HUES6 (cell line): ENCODE measurements around the gene ZPR1.

Experiments
- H3K27ac ChIP-seq: 2 replicates; pipeline ENCODE4 v1.7.0; 2013; ENCODE audit warnings: low read depth, mild to moderate bottlenecking, low read length, inconsistent platforms
- H3K27me3 ChIP-seq: 2 replicates; pipeline ENCODE4 v1.6.1; 2013; ENCODE audit warnings: low read length; ENCODE audit not compliant: control insufficient read depth, insufficient read depth
- H3K36me3 ChIP-seq: 2 replicates; pipeline ENCODE4 v1.6.1; 2013; ENCODE audit warnings: low read length; ENCODE audit not compliant: control insufficient read depth, insufficient read depth
- H3K4me1 ChIP-seq: 2 replicates; pipeline ENCODE4 v1.6.1; 2013; ENCODE audit warnings: low read length; ENCODE audit not compliant: control insufficient read depth, insufficient read depth
- H3K4me3 ChIP-seq: 2 replicates; pipeline ENCODE4 v1.5.1; 2013; ENCODE audit warnings: low read depth, low read length
- H3K9ac ChIP-seq: one replicate; pipeline ENCODE4 v1.6.1; 2013; ENCODE audit warnings: mild to moderate bottlenecking, low read length
- H3K9me3 ChIP-seq: 2 replicates; pipeline ENCODE4 v1.6.1; 2013; ENCODE audit warnings: low read depth, low read length; ENCODE audit not compliant: control insufficient read depth, insufficient read depth

ZPR1 gene

DNA sequence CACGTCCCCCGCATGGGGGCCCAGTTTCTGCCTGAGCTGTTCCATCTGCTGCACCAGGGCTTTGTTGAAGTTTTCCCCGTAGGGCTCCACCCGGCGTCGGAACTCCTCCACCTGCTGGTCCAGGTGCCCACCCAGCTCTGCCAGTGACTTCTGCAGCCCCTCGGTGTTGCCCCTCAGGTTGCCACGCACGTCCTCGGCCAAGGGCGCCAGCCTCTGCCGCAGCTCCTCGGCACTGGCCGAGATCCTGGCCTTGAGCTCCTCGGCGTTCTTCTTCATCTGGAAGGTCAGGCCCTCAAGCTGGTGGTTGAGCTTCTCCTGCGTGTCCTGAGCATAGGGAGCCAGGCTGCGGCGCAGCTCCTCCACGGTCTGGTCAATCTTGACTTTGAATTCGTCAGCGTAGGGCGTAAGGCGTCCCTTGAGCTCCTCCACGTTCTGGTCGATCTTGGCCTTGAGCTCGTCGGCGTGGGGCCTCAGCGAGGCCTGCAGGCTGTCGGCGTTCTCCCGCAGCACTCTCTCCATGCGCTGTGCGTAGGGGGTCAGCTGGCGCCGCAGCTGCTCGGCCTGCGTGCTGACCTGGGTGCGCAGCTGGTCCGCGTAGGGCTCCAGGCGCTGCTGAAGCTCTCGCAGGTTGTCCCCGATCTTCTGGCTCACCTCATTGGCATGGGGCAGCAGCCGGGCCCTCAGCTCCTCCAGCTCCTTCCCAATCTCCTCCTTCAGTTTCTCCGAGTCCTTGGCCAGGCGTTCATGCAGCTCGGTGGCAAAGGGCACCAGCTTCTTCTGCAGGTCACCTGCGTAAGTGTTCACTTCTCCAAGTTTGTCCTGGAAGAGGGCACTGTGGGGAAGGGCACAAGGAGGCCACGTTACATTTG lies 33.5 kb upstream of the ZPR1 start:
- no peaks in the 10 kb centered on the region for H3K9me3 ChIP-seq
- H3K27ac ChIP-seq = no peak overlapping the region
- H3K27me3 ChIP-seq = no peaks in the 10 kb centered on the region; the same call in 1 of the 2 replicates
- H3K9ac ChIP-seq = no peak overlapping the region
- H3K36me3 ChIP-seq = no peaks in the 10 kb centered on the region
- no peaks in the 10 kb centered on the region; the same call in 1 of the 2 replicates for H3K4me1 ChIP-seq
- H3K4me3 ChIP-seq = no peak overlapping the region

DNA sequence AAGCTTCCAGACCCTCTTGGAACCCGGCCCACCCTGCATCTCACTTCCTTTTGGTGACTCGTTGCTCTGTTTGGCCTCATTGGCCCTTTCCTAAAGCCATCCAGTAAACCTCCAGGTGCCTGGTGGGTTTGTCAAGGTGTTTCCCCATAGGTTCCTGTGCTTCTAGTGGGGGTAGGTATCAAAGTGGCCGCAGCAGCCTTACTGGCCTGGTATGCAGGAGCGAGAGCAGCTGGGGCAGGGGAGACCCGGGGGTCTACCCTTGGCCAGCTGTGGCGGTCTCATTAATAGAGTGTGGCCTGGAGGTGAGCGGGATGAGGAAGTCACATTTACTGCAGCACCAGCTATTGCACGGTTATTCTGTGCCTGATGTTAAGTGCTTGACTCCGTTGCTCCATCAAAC lies 31.2 kb upstream of the ZPR1 start:
- Histone ChIP-seq H3K27me3 (no peaks in the 10 kb centered on the region; the same call in 1 of the 2 replicates), H3K9me3 (no peaks in the 10 kb centered on the region), H3K9ac (no peak overlapping the region), H3K4me1 (no peaks in the 10 kb centered on the region; the same call in 1 of the 2 replicates), H3K27ac (no peak overlapping the region), H3K36me3 (no peaks in the 10 kb centered on the region), H3K4me3 (no peak overlapping the region)

GRCh38 chr11:116814502-116814901 lies 26.7 kb upstream of the ZPR1 start:
- no peaks in the 10 kb centered on the region for H3K9me3 ChIP-seq
- H3K27ac ChIP-seq = no peak overlapping the region
- H3K27me3 ChIP-seq = no peaks in the 10 kb centered on the region
- no peaks in the 10 kb centered on the region for H3K36me3 ChIP-seq
- no peak overlapping the region for H3K9ac ChIP-seq
- no peak overlapping the region for H3K4me3 ChIP-seq
- H3K4me1 ChIP-seq = no peaks in the 10 kb centered on the region

DNA sequence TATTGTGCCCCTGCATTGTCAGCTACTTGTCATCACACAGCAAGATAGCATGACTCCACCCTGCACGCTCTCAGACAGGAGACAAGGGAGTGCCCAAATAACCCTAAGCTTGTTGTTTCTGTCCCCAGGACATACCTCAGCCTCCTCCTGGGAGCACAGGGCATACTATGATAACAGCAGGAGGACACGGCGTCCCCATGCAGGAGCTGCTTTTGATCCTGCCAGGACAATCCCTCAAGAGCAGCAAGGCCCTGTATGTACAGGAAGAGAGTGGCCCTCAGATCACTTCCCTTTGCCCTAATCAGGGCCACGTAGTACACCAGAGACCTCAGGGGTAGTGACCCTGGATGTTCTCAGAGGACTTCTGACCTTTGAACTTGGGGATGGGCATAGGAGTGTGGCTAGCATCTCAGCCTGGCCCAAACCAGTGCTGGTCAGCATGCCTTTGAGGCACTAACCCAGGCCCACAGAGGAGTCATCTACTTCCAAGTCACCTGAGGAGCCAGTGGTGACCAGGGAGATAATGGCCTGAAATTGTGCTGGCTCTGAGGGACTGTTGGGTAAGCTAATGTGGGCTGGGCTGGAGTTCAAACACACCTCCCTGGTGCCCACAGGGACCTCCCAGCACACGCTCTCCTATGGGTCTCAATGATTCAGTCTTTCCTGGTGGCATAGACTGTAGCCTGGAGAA lies 26.1 kb upstream of the ZPR1 start:
- H3K36me3 ChIP-seq = no peaks in the 10 kb centered on the region
- H3K9me3 ChIP-seq = no peaks in the 10 kb centered on the region
- H3K4me3 ChIP-seq = no peak overlapping the region
- H3K27me3 ChIP-seq = no peaks in the 10 kb centered on the region
- H3K4me1 ChIP-seq = no peaks in the 10 kb centered on the region
- H3K27ac ChIP-seq = no peak overlapping the region
- H3K9ac ChIP-seq = no peak overlapping the region

GRCh38 chr11:116813170-116813569 lies 25.3 kb upstream of the ZPR1 start:
- Histone ChIP-seq H3K9ac (no peak overlapping the region), H3K4me1 (no peaks in the 10 kb centered on the region), H3K4me3 (no peak overlapping the region), H3K27ac (no peak overlapping the region), H3K27me3 (no peaks in the 10 kb centered on the region), H3K9me3 (no peaks in the 10 kb centered on the region), H3K36me3 (no peaks in the 10 kb centered on the region)

DNA sequence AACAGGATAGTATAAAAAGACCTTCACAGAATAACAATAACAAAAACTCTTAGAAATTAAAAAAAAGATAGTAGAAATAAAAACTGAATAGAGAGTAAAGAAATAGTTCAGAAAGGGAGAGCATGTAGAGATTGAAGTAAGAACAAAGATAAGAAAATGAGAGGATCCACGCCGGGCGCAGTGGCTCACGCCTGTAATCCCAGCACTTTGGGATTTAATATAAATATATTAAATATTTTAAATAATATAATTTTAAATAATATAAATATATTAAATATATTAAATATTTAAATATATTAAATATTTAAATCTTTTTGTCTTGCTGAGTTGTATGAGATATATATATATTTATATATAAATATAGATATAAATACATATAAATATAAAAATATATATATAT lies 24.3 kb upstream of the ZPR1 start:
- Histone ChIP-seq H3K27ac (no peak overlapping the region), H3K9me3 (no peaks in the 10 kb centered on the region), H3K4me1 (no peaks in the 10 kb centered on the region), H3K9ac (no peak overlapping the region), H3K4me3 (no peak overlapping the region), H3K36me3 (no peaks in the 10 kb centered on the region), H3K27me3 (no peaks in the 10 kb centered on the region)

- Histone ChIP-seq H3K36me3 (no peaks in the 10 kb centered on the region), H3K27me3 (no peaks in the 10 kb centered on the region), H3K4me3 (no peak overlapping the region), H3K9me3 (no peaks in the 10 kb centered on the region), H3K9ac (no peak overlapping the region), H3K4me1 (no peaks in the 10 kb centered on the region), H3K27ac (no peak overlapping the region)
These were observed 23.4 kb upstream of the ZPR1 start for GRCh38 chr11:116811194-116811593.

DNA sequence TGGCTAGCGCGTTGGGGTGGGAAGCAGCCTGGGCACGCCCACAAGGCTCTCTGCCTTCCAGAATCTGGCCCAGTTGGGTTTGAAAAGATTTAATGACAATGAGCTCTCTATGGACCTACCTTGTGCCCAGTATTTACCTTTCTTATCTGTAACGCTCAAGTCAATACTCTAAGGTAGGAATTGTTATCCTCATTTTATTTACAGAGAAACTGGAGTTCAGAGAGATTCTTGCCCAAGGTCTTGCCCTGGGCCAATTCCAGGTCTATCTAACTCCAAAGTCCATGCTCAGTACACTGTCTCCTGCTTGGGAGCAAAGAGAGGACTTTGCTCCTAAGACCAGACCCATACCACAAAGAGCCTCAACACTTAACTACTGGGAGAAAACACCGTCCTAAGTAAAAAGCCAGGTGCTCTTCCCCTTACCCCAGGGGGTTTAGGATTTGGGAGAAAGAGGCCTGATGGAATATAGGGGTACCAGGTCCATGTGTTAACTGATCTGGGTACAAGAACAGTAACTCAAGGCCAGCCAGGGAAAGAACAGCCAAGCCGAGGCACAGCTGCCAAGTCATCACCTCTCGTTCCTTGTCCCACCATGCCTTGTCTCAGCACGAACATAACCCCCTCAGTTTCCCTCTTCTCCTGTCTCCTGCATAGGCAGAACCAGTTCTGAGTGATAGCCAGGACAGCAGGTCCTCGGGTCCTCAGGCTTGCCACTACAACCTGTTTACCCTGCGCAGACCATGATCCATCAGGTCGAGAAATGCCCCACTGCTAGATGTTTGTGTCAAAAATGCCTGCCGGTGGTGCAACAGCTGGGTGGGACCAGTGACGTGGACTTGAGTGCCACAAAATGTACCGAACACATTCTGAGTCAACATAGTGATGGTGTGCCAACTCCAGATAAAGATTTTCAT lies 20.7 kb upstream of the ZPR1 start:
- H3K4me1 ChIP-seq = no peaks in the 10 kb centered on the region
- no peaks in the 10 kb centered on the region for H3K36me3 ChIP-seq
- no peaks in the 10 kb centered on the region for H3K9me3 ChIP-seq
- no peaks in the 10 kb centered on the region; the same call in 1 of the 2 replicates for H3K27me3 ChIP-seq
- H3K27ac ChIP-seq = no peak overlapping the region
- H3K4me3 ChIP-seq = no peak overlapping the region
- no peak overlapping the region for H3K9ac ChIP-seq

GRCh38 chr11:116807601-116808261 lies 19.9 kb upstream of the ZPR1 start:
- H3K36me3 ChIP-seq = no peaks in the 10 kb centered on the region
- no peaks in the 10 kb centered on the region; the same call in 1 of the 2 replicates for H3K27me3 ChIP-seq
- no peaks in the 10 kb centered on the region for H3K4me1 ChIP-seq
- H3K9ac ChIP-seq = no peak overlapping the region
- no peak overlapping the region for H3K4me3 ChIP-seq
- no peaks in the 10 kb centered on the region for H3K9me3 ChIP-seq
- H3K27ac ChIP-seq = no peak overlapping the region

- no peak overlapping the region for H3K27ac ChIP-seq
- H3K36me3 ChIP-seq = no peaks in the 10 kb centered on the region
- no peak overlapping the region for H3K9ac ChIP-seq
- H3K9me3 ChIP-seq = no peaks in the 10 kb centered on the region
- no peaks in the 10 kb centered on the region; the same call in 1 of the 2 replicates for H3K27me3 ChIP-seq
- no peak overlapping the region for H3K4me3 ChIP-seq
- no peaks in the 10 kb centered on the region for H3K4me1 ChIP-seq
These were observed 16.2 kb upstream of the ZPR1 start for GRCh38 chr11:116804001-116804400.
